ENCODE data around the gene ZNF664.

DNA sequence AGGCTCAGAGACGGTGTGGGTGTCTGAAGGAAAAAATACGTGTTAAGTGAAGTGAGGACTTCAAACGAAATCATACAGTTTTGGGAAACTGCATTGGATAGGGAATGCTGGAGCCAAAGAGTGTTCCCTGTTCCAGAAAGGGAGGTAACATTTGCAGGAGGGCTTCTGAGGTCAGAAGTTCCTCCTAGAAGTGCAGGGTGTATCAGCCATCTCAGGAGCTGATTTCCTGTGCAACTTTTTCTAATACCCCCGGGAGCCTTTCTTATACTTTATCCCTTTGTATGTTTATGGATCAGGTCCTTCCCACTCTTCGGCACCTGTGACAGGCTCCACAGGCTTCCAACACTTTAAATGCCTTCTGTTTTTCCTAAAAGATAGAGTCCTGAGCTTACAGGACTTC is 24.9 kb downstream of the ZNF664 start:
- no peak for TF ChIP-seq POLR2AphosphoS5 (IDR thresholded peaks at IDR 0.05)
- TF ChIP-seq, protein P1, sequence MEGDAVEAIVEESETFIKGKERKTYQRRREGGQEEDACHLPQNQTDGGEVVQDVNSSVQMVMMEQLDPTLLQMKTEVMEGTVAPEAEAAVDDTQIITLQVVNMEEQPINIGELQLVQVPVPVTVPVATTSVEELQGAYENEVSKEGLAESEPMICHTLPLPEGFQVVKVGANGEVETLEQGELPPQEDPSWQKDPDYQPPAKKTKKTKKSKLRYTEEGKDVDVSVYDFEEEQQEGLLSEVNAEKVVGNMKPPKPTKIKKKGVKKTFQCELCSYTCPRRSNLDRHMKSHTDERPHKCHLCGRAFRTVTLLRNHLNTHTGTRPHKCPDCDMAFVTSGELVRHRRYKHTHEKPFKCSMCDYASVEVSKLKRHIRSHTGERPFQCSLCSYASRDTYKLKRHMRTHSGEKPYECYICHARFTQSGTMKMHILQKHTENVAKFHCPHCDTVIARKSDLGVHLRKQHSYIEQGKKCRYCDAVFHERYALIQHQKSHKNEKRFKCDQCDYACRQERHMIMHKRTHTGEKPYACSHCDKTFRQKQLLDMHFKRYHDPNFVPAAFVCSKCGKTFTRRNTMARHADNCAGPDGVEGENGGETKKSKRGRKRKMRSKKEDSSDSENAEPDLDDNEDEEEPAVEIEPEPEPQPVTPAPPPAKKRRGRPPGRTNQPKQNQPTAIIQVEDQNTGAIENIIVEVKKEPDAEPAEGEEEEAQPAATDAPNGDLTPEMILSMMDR (IDR thresholded peaks at IDR 0.05), result no peak
